WTC11 (cell line): Measurements from ENCODE around the gene RNF145. TPM values are rescaled to one million over a fixed set of nuclear protein-coding genes. Genes with fewer than 3 reads are reported as not detected.

ENCODE experiments used
- ATAC-seq: fragments of 200-7000 bp; cut with Tn5 transposase; 2 replicates; pipeline ENCODE4 v1.10.0; 2021; ENCODE audit warnings: mild to moderate bottlenecking, moderate library complexity
- CTCF ChIA-PET: fragments of 300-600 bp; sonication (Branson Sonifier 250); formaldehyde crosslinking; loops from one replicate; lab custom pipeline; 2021; ENCODE audit warnings: antibody characterized with exemption; lab: Charles Lee
- POLR2A ChIA-PET: fragments of 350-600 bp; sonication (Branson Sonifier 250); formaldehyde crosslinking; loops from one replicate; lab custom pipeline; 2021; ENCODE audit warnings: antibody characterized with exemption; lab: Charles Lee
- DNase-seq: peaks from one replicate; pipeline ENCODE4 v3.0.0; 2021; ENCODE audit warnings: low spot score
- H3K27ac Mint-ChIP-seq: 2 replicates; pipeline ENCODE4 v1.8.0; 2021; ENCODE audit warnings: mixed read lengths
- H3K27me3 Mint-ChIP-seq: 2 replicates; pipeline ENCODE4 v1.8.0; 2021; ENCODE audit warnings: low read depth, mild to moderate bottlenecking, moderate library complexity, mixed read lengths
- H3K36me3 Mint-ChIP-seq: 2 replicates; pipeline ENCODE4 v1.8.0; 2021; ENCODE audit warnings: mixed read lengths
- H3K4me1 Mint-ChIP-seq: 2 replicates; pipeline ENCODE4 v1.8.0; 2022; ENCODE audit warnings: mixed read lengths
- H3K4me3 Mint-ChIP-seq: 2 replicates; pipeline ENCODE4 v1.8.0; 2021; ENCODE audit warnings: mild to moderate bottlenecking, moderate library complexity, mixed read lengths
- H3K9me3 Mint-ChIP-seq: 2 replicates; pipeline ENCODE4 v1.8.0; 2021; ENCODE audit warnings: mixed read lengths
- AFF4 ChIP-seq: sonication (generic); formaldehyde crosslinking; IDR thresholded peaks from 2 replicates; pipeline ENCODE4 v1.8.1; 2023; ENCODE audit warnings: mild to moderate bottlenecking, missing genetic modification reagents, borderline replicate concordance
- CREM ChIP-seq: sonication (generic); formaldehyde crosslinking; IDR thresholded peaks from 2 replicates; pipeline ENCODE4 v1.8.1; 2022; ENCODE audit warnings: mild to moderate bottlenecking, missing genetic modification reagents, moderate library complexity
- ELF4 ChIP-seq: sonication (generic); formaldehyde crosslinking; IDR thresholded peaks from 2 replicates; pipeline ENCODE4 v1.8.1; 2022; ENCODE audit warnings: low read depth, mild to moderate bottlenecking, moderate library complexity, missing genetic modification reagents
- FOXP4 ChIP-seq: sonication (generic); formaldehyde crosslinking; IDR thresholded peaks from 2 replicates; pipeline ENCODE4 v1.8.0; 2022; ENCODE audit warnings: mild to moderate bottlenecking, missing genetic modification reagents
- HMGA2 ChIP-seq: fragments of 250-450 bp; sonication (Bioruptor Pico); IDR thresholded peaks from 2 replicates; pipeline ENCODE4 v1.4.0; 2021; ENCODE audit warnings: mild to moderate bottlenecking, moderate library complexity
- IRF2 ChIP-seq: sonication (generic); formaldehyde crosslinking; IDR thresholded peaks from 2 replicates; pipeline ENCODE4 v1.8.0; 2022; ENCODE audit warnings: low read depth, missing genetic modification reagents, borderline replicate concordance
- JUN ChIP-seq: sonication (generic); formaldehyde crosslinking; IDR thresholded peaks from 2 replicates; pipeline ENCODE4 v1.8.0; 2023; ENCODE audit warnings: mild to moderate bottlenecking, missing genetic modification reagents
- RELA ChIP-seq: sonication (generic); formaldehyde crosslinking; IDR thresholded peaks from 2 replicates; pipeline ENCODE4 v1.8.1; 2022; ENCODE audit warnings: missing genetic modification reagents, mild to moderate bottlenecking, borderline replicate concordance
- RORB ChIP-seq: fragments of 250-450 bp; sonication (Bioruptor Pico); IDR thresholded peaks from 2 replicates; pipeline ENCODE4 v1.9.0; 2021; ENCODE audit warnings: mild to moderate bottlenecking
- SP1 ChIP-seq: sonication (generic); formaldehyde crosslinking; conservative IDR thresholded peaks from 2 replicates; pipeline ENCODE4 v1.8.1; 2022; ENCODE audit warnings: missing genetic modification reagents
- ZNF317 ChIP-seq: sonication (generic); formaldehyde crosslinking; IDR thresholded peaks from 2 replicates; pipeline ENCODE4 v1.8.1; 2023; ENCODE audit warnings: low read depth, mild to moderate bottlenecking, moderate library complexity, missing genetic modification reagents, borderline replicate concordance
- ZNF512 ChIP-seq: sonication (generic); formaldehyde crosslinking; IDR thresholded peaks from 2 replicates; pipeline ENCODE4 v1.8.1; 2022; ENCODE audit warnings: missing genetic modification reagents, borderline replicate concordance
- ZNF671 ChIP-seq: fragments of 250-450 bp; sonication (Bioruptor Pico); IDR thresholded peaks from 2 replicates; pipeline ENCODE4 v1.8.0; 2021; ENCODE audit warnings: mild to moderate bottlenecking
- total RNA-seq: library from RNA; stranded (reverse); gene quantifications from 3 replicates; pipeline ENCODE4 v1.2.3, GENCODE V29; 2021
- TF ChIP-seq, protein P1 (sequence below): fragments of 250-450 bp; sonication (Bioruptor Pico); IDR thresholded peaks from 2 replicates; pipeline ENCODE4 v1.9.0; 2021; ENCODE audit warnings: mild to moderate bottlenecking
- TF ChIP-seq, protein P2 (sequence below): sonication (generic); formaldehyde crosslinking; IDR thresholded peaks from 2 replicates; pipeline ENCODE4 v1.8.0; 2022; ENCODE audit warnings: mild to moderate bottlenecking, missing genetic modification reagents

RNF145 gene
- total RNA-seq, 1 experiment from 2014 or later: 76.8 TPM

GRCh38 chr5:159181651-159182050 lies 27.7 kb downstream of the RNF145 start:
- DNase-seq (no peak), ATAC-seq (no peak)
- no peaks in the 10 kb centered on the region for H3K9me3 Mint-ChIP-seq
- peaks cover 7% of the 10 kb centered on the region for H3K36me3 Mint-ChIP-seq
- no peak overlapping the region for H3K4me3 Mint-ChIP-seq
- POLR2A ChIA-PET: no interaction called here
- TF ChIP-seq FOXP4 (CRISPR knock-in tag) (no peak), ELF4 (CRISPR knock-in tag) (no peak), ZNF512 (no peak), AFF4 (CRISPR knock-in tag) (no peak), IRF2 (CRISPR knock-in tag) (no peak), SP1 (CRISPR knock-in tag) (no peak), ZNF671 (no peak), JUN (CRISPR knock-in tag) (no peak), CREM (CRISPR knock-in tag) (no peak), HMGA2 (CRISPR knock-in tag) (no peak), RORB (CRISPR knock-in tag) (no peak), RELA (CRISPR knock-in tag) (no peak), ZNF317 (CRISPR knock-in tag) (no peak)
- TF ChIP-seq, protein P1, sequence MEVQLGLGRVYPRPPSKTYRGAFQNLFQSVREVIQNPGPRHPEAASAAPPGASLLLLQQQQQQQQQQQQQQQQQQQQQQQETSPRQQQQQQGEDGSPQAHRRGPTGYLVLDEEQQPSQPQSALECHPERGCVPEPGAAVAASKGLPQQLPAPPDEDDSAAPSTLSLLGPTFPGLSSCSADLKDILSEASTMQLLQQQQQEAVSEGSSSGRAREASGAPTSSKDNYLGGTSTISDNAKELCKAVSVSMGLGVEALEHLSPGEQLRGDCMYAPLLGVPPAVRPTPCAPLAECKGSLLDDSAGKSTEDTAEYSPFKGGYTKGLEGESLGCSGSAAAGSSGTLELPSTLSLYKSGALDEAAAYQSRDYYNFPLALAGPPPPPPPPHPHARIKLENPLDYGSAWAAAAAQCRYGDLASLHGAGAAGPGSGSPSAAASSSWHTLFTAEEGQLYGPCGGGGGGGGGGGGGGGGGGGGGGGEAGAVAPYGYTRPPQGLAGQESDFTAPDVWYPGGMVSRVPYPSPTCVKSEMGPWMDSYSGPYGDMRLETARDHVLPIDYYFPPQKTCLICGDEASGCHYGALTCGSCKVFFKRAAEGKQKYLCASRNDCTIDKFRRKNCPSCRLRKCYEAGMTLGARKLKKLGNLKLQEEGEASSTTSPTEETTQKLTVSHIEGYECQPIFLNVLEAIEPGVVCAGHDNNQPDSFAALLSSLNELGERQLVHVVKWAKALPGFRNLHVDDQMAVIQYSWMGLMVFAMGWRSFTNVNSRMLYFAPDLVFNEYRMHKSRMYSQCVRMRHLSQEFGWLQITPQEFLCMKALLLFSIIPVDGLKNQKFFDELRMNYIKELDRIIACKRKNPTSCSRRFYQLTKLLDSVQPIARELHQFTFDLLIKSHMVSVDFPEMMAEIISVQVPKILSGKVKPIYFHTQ (CRISPR knock-in tag): no peak
- TF ChIP-seq, protein P2, sequence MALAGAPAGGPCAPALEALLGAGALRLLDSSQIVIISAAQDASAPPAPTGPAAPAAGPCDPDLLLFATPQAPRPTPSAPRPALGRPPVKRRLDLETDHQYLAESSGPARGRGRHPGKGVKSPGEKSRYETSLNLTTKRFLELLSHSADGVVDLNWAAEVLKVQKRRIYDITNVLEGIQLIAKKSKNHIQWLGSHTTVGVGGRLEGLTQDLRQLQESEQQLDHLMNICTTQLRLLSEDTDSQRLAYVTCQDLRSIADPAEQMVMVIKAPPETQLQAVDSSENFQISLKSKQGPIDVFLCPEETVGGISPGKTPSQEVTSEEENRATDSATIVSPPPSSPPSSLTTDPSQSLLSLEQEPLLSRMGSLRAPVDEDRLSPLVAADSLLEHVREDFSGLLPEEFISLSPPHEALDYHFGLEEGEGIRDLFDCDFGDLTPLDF (CRISPR knock-in tag): no peak
- no peaks in the 10 kb centered on the region for H3K27me3 Mint-ChIP-seq
- H3K27ac Mint-ChIP-seq: no peak overlapping the region
- CTCF ChIA-PET: no interaction called here
- peaks cover 4% of the 10 kb centered on the region; the same call in 1 of the 2 replicates for H3K4me1 Mint-ChIP-seq
